ENCODE measurements around the gene GPSM3.
"Not testable (repeated sequence)": the region's sequence is repeated elsewhere in the genome, so short reads cannot be mapped to it uniquely, and the experiment has no call there.

Gene GPSM3

DNA sequence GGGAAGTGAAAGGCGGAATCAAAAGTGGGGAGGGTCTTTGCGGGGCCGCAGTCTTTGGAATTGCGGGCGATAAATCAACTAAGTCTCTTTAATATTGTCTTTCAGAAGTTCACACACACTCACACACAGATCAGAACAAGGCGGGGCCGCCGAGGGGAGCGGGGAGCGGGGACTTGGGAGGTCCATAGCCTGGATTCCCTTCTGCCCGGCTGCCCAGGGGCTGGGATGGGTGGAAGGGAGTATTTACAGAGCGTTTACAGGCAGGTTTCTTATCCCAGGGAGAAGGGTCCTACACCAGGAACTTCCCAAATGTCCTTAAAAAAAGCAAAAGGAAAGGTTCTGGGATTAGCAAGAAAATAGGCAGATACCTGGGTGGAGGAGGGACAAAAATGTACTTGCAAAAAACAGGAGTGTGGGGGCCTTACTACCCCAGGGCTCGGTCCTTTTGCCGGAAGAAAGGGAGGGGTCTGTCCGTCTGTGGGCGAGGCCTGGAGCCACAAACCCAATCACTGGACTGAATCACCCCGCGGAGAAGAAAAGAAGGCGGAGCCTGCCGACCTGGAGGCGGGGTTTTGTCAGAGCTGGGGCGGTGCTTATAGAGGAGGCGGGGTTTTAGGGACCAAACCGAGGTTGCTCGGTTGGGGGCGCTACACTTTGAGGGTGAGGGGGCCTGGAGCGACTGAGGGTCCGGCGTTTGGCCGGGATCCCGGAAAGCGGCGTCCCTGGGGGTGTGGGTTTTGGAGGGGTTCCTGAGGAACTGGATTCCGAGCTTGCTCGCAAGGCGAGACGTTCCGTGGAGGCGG, 44.0 kb downstream of the GPSM3 start:
- DNase-seq = peak; percentile 73 to 77

DNA sequence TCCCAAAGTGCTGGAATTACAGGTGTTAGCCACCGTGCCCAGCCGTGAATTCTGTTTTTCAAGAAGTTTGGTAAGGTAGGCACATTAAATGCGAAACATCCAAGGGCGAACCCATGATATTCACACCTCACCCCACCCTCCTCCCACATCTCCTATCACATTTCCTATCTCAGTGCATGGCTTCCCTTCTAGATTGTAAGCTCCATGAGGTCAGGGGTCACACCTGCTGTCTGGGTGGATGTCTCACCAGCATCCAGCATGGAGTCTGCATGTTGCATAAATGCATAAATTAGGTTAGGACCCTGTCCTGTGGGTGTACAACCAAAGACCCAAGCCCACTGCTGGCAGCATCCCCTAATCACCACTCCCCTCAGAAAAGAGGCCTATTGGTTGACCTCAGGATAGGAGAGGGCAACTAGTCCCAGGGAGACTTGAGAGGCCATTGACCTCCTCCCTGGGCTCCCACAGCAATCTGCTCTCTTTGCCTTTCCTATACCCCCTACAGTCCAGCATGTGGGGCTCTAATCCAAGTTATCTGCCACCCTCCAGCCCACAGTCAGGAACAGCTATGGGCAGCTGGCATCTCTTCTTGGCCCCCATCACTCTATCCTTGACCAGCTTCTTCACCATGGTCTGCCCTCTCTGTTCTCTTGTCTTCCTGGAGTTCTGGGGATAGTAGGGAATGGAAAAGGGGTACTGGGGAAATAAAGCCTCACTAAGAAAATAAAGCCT, 44.9 kb downstream of the GPSM3 start:
- no peak for DNase-seq

DNA sequence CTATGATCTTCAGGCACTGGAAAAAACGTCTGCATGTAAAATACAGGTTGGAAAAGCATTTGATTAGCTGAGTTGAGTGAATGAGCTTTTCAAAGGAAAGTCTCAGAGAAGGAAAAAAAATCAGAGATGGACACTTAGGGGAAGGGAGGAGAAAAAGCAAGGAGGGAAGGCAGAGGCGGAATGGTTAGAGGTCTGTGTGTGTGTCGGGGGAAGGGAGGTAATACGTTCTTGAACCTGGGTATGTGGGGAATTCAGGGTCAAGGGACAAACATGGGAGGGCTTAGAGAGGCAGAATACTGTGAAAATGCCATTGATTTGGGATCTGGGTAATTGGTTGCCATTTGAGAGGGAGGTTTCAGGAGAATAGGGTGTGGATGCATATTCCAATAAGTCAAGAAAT, 45.8 kb downstream of the GPSM3 start:
- DNase-seq = no peak

DNA sequence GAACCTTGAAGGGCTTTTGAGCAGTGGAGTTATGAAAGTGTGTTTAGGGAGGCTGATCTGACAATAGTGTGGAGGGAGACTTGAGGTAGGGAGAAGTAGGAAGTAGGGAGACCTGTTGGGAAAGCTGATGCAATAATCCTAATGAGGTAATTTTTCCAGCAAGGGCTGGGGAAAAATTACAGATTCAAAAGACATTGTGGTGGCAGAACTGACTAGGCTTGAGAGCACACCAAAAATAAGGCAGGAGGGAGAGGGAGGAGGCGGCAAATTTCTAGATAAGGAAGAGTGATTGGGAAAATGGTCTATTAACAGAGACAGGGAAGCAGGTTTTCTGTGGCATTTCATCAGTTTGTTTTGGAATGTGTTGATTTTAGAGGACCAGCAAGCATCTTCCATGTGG, 46.2 kb downstream of the GPSM3 start:
- no peak for DNase-seq

DNA sequence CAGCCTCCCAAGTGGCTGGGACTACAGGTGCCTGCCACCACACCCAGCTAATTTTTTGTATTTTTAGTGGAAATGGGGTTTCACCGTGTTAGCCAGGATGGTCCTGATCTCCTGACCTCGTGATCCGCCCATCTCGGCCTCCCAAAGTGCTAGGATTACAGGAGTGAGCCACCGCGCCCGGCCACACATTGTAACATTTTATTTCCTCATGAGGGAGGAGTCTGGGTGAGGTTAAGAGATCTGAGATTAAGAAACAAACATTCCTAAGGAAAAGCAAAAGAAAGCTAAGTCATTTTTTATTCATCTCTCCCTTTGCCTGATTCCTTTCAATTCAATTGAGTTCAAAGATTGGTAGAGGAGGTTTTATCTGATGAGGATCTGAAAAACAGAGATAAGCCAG, 48.2 kb downstream of the GPSM3 start:
- not testable (repeated sequence) for DNase-seq
